ENCODE data around the gene PDLIM4. TPM values are rescaled to one million over a fixed set of nuclear protein-coding genes. Genes with fewer than 3 reads are reported as not detected.
A peak's percentile ranks its signal among the peaks of the same experiment; 100 is the strongest.

Gene PDLIM4
- total RNA-seq, 1 donor from 2014 or later = 56.6 TPM

- Histone ChIP-seq H3K9ac (ENCODE audit: low read length) (no peak overlapping the region), H3K79me2 (ENCODE audit: insufficient read depth, low read length) (no peaks in the 10 kb centered on the region), H3K27me3 (ENCODE audit: insufficient read depth, low read length) (no peaks in the 10 kb centered on the region), H3K4me3 (ENCODE audit: insufficient read depth, low read depth, low read length) (no peak overlapping the region), H2AFZ (ENCODE audit: low read depth, low read length) (no peak overlapping the region), H3K4me2 (ENCODE audit: low read length) (no peak overlapping the region), H3K4me1 (ENCODE audit: insufficient read depth, low read length) (peaks cover 23% of the 10 kb centered on the region), H3K9me3 (ENCODE audit: insufficient read depth, low read depth, low read length) (no peaks in the 10 kb centered on the region), H4K20me1 (ENCODE audit: insufficient read depth, low read length) (peaks cover 16% of the 10 kb centered on the region), H3K36me3 (ENCODE audit: insufficient read depth, low read length) (peaks cover 35% of the 10 kb centered on the region), H3K27ac (ENCODE audit: low read depth, low read length) (no peak overlapping the region)
- Mint-ChIP-seq H3K27me3 (ENCODE audit: low read depth, unreplicated experiment) (no peaks in the 10 kb centered on the region), H3K27ac (ENCODE audit: unreplicated experiment) (no peak overlapping the region), H3K9me3 (ENCODE audit: unreplicated experiment) (no peaks in the 10 kb centered on the region), H3K36me3 (ENCODE audit: low read depth, unreplicated experiment) (peaks cover 31% of the 10 kb centered on the region), H3K4me1 (ENCODE audit: low read depth, unreplicated experiment) (peaks cover 23% of the 10 kb centered on the region), H3K4me3 (ENCODE audit: unreplicated experiment) (no peak overlapping the region)
- peak; percentile 48 for DNase-seq (ENCODE audit: low read depth)
- TF ChIP-seq EZH2 (IDR thresholded peaks at IDR 0.05; ENCODE audit: insufficient read depth, low read length) = no peak
- TF ChIP-seq CTCF (IDR thresholded peaks at IDR 0.05; ENCODE audit: insufficient read depth, low read depth, low read length) = no peak
- FAIRE-seq = no peak
These were observed 45.7 kb upstream of the PDLIM4 start for GRCh38 chr5:132211787-132212186.

DNA sequence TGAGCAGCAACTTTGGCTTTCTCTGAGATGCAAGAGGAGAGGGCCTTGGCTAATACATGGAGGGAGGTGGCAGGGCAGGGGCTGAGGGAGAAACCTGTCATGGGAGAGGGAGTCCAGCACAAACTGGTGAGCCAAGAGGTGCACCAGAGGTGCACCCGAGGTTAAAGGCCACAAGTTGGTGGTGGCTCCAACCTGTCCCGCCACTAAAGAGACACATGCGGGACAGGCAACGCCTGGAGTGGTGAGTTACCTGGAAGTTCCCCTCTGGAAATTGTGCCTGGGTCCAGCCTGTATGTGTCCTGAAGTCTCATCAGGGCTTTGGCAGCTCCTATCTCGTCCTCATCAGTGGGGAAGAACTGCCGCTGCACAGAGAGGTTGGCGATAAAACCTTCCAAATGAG, 43.8 kb upstream of the PDLIM4 start:
- H3K79me2 ChIP-seq (ENCODE audit: insufficient read depth, low read length) = peaks cover 9% of the 10 kb centered on the region
- peaks cover 34% of the 10 kb centered on the region for H3K36me3 Mint-ChIP-seq (ENCODE audit: low read depth, unreplicated experiment)
- H3K27ac Mint-ChIP-seq (ENCODE audit: unreplicated experiment) = no peak overlapping the region

More for the DNA sequence above, 43.8 kb upstream of the PDLIM4 start:
- Mint-ChIP-seq H3K4me3 (ENCODE audit: unreplicated experiment) (no peak overlapping the region), H3K4me1 (ENCODE audit: low read depth, unreplicated experiment) (peaks cover 21% of the 10 kb centered on the region), H3K27me3 (ENCODE audit: low read depth, unreplicated experiment) (no peaks in the 10 kb centered on the region), H3K9me3 (ENCODE audit: unreplicated experiment) (no peaks in the 10 kb centered on the region)
- DNase-seq (ENCODE audit: low read depth) = no peak
- Histone ChIP-seq H3K4me3 (ENCODE audit: insufficient read depth, low read depth, low read length) (no peak overlapping the region), H3K9me3 (ENCODE audit: insufficient read depth, low read depth, low read length) (no peaks in the 10 kb centered on the region), H4K20me1 (ENCODE audit: insufficient read depth, low read length) (peaks cover 10% of the 10 kb centered on the region), H2AFZ (ENCODE audit: low read depth, low read length) (no peak overlapping the region), H3K9ac (ENCODE audit: low read length) (no peak overlapping the region), H3K27me3 (ENCODE audit: insufficient read depth, low read length) (no peaks in the 10 kb centered on the region), H3K36me3 (ENCODE audit: insufficient read depth, low read length) (peaks cover 30% of the 10 kb centered on the region), H3K4me2 (ENCODE audit: low read length) (no peak overlapping the region), H3K27ac (ENCODE audit: low read depth, low read length) (no peak overlapping the region), H3K4me1 (ENCODE audit: insufficient read depth, low read length) (peaks cover 19% of the 10 kb centered on the region)
- FAIRE-seq = no peak
- TF ChIP-seq EZH2 (IDR thresholded peaks at IDR 0.05; ENCODE audit: insufficient read depth, low read length) (no peak), CTCF (IDR thresholded peaks at IDR 0.05; ENCODE audit: insufficient read depth, low read depth, low read length) (no peak)

All from astrocyte (in vitro differentiated cells and primary cell).